SK-N-SH (cell line): ENCODE data around the gene CIB4. TPM values are rescaled to one million over a fixed set of nuclear protein-coding genes. Genes with fewer than 3 reads are reported as not detected.

Experiments
- CTCF ChIA-PET: fragments of 300-600, 350-600 bp; formaldehyde crosslinking; extraction: SDS; loops from one replicate; lab custom pipeline; 2021; lab: Yijun Ruan, JAX
- POLR2A ChIA-PET: fragments of 350-600 bp; sonication (Branson Sonifier 250); formaldehyde crosslinking; extraction: SDS; loops from one replicate; lab custom pipeline; 2020; ENCODE audit warnings: antibody characterized with exemption, inconsistent platforms; lab: Yijun Ruan, JAX
- DNase-seq: peaks from one replicate; pipeline ENCODE4 v3.0.0; 2012
- H2AFZ ChIP-seq: fragments of 200-600 bp; sonication (generic); 2 replicates; pipeline ENCODE4 v1.8.1; 2016; ENCODE audit warnings: antibody characterized with exemption, mild to moderate bottlenecking, low read depth
- H3F3A ChIP-seq: fragments of 200-600 bp; sonication (generic); replicated peaks from 2 replicates; pipeline ENCODE3; 2016; ENCODE audit warnings: antibody characterized with exemption, mild to moderate bottlenecking; ENCODE audit not compliant: insufficient read depth
- H3K27ac ChIP-seq, 2 experiments: fragments of 200-500 bp in 1 of 2; fragments of 200-600 bp in 1 of 2; sonication (Bioruptor generic) in 1 of 2; sonication (generic), shearing (Covaris generic) in 1 of 2; 2 replicates each; pipeline versions ENCODE4 v1.5.1 to v1.6.1; 2014 to 2016; ENCODE audit warnings: low read depth in 2 of 2, inconsistent platforms in 1 of 2, low read length in 1 of 2, mild to moderate bottlenecking in 1 of 2, mixed read lengths in 1 of 2
- H3K27me3 ChIP-seq: fragments of 200-600 bp; sonication (generic), shearing (Covaris generic); 2 replicates; pipeline ENCODE4 v1.6.1; 2016; ENCODE audit warnings: mixed run types; ENCODE audit not compliant: insufficient read depth
- H3K36me3 ChIP-seq, 2 experiments: fragments of 200-500 bp in 1 of 2; fragments of 200-600 bp in 1 of 2; sonication (Bioruptor generic) in 1 of 2; sonication (generic) in 1 of 2; replicated peaks in 1 of 2; 2 replicates each; pipeline versions ENCODE3 to v1.5.1; 2014 to 2016; ENCODE audit warnings: low read length in 1 of 2, mild to moderate bottlenecking in 1 of 2; ENCODE audit not compliant: insufficient read depth in 2 of 2, control insufficient read depth in 1 of 2
- H3K4me1 ChIP-seq, 2 experiments: fragments of 200-500 bp in 1 of 2; fragments of 200-600 bp in 1 of 2; sonication (Bioruptor generic) in 1 of 2; sonication (generic), shearing (Covaris generic) in 1 of 2; 2 replicates each; pipeline versions ENCODE4 v1.5.1 to v1.6.1; 2014 to 2016; ENCODE audit warnings: low read depth in 1 of 2, low read length in 1 of 2, mixed run types in 1 of 2; ENCODE audit not compliant: insufficient read depth in 2 of 2, control insufficient read depth in 1 of 2
- H3K4me2 ChIP-seq: fragments of 200-600 bp; sonication (generic), shearing (Covaris generic); 2 replicates; pipeline ENCODE4 v1.6.1; 2017; ENCODE audit warnings: mixed run types
- H3K4me3 ChIP-seq, 2 experiments: fragments of 200-500 bp in 1 of 2; fragments of 200-600 bp in 1 of 2; sonication (Bioruptor generic) in 1 of 2; sonication (generic), shearing (Covaris generic) in 1 of 2; 2 replicates each; pipeline versions ENCODE4 v1.5.1 to v1.8.1; 2014 to 2016; ENCODE audit warnings: low read depth in 2 of 2, inconsistent platforms in 1 of 2, low read length in 1 of 2, mild to moderate bottlenecking in 1 of 2, mixed read lengths in 1 of 2, moderate library complexity in 1 of 2
- H3K79me2 ChIP-seq: fragments of 200-600 bp; sonication (generic); 2 replicates; pipeline ENCODE4 v1.8.1; 2017; ENCODE audit warnings: mild to moderate bottlenecking; ENCODE audit not compliant: insufficient read depth
- H3K9ac ChIP-seq: fragments of 200-600 bp; sonication (generic); 2 replicates; pipeline ENCODE4 v1.6.1; 2017; ENCODE audit warnings: mixed run types
- H3K9me2 ChIP-seq: fragments of 200-600 bp; sonication (generic); 2 replicates; pipeline ENCODE4 v1.6.1; 2017; ENCODE audit warnings: mixed run types
- H3K9me3 ChIP-seq: fragments of 200-600 bp; sonication (generic); 2 replicates; pipeline ENCODE4 v1.6.1; 2017; ENCODE audit warnings: mixed run types, mild to moderate bottlenecking, moderate library complexity
- H4K20me1 ChIP-seq: fragments of 200-600 bp; sonication (generic); 2 replicates; pipeline ENCODE4 v1.6.1; 2017; ENCODE audit warnings: mild to moderate bottlenecking, mixed run types; ENCODE audit not compliant: insufficient read depth
- CHD2 ChIP-seq: fragments of 150-350 bp; IDR thresholded peaks from 2 replicates; pipeline ENCODE4 v1.6.1; 2018; ENCODE audit warnings: low read length; ENCODE audit not compliant: partially characterized antibody
- EP300 ChIP-seq, 2 experiments: IDR thresholded peaks; 2 replicates each; pipeline versions ENCODE4 v1.4.0 to v1.6.1; 2012; ENCODE audit warnings: borderline replicate concordance in 1 of 2, low read depth in 1 of 2, low read length in 1 of 2
- EZH2phosphoT487 ChIP-seq: fragments of 200-600 bp; sonication (generic); IDR thresholded peaks from 2 replicates; pipeline ENCODE4 v1.6.1; 2017; ENCODE audit warnings: low read depth, mixed run types, mild to moderate bottlenecking, antibody characterized with exemption, moderate library complexity, borderline replicate concordance
- FOSL2 ChIP-seq: IDR thresholded peaks from 2 replicates; pipeline ENCODE4 v1.4.0; 2012; ENCODE audit warnings: low read depth, mild to moderate bottlenecking, moderate library complexity, borderline replicate concordance
- FOXM1 ChIP-seq: IDR thresholded peaks from 2 replicates; pipeline ENCODE4 v1.4.0; 2012; ENCODE audit warnings: low read depth, mild to moderate bottlenecking
- MXI1 ChIP-seq: IDR thresholded peaks from 2 replicates; pipeline ENCODE4 v1.6.1; 2012; ENCODE audit warnings: mild to moderate bottlenecking, low read depth, low read length, improper control_type of control experiment
- NRF1 ChIP-seq: IDR thresholded peaks from 2 replicates; pipeline ENCODE4 v1.6.1; 2012; ENCODE audit warnings: low read depth, mild to moderate bottlenecking, low read length
- POLR2AphosphoS5 ChIP-seq: IDR thresholded peaks from 2 replicates; pipeline ENCODE4 v1.6.1; 2012; ENCODE audit warnings: low read depth, low read length
- RAD21 ChIP-seq: IDR thresholded peaks from 2 replicates; pipeline ENCODE4 v1.6.1; 2012; ENCODE audit warnings: mild to moderate bottlenecking, low read length
- SMC3 ChIP-seq: IDR thresholded peaks from 2 replicates; pipeline ENCODE4 v1.6.1; 2012; ENCODE audit warnings: low read depth, low read length, improper control_type of control experiment
- WGBS: methylation state at CpG from one replicate; pipeline ENCODE4 v1.1.6; 2017; ENCODE audit warnings: low lambda C conversion rate; 5-methylcytosine and 5-hydroxymethylcytosine counted together
- polyA plus RNA-seq, 3 experiments: library from polyadenylated mRNA; depleted of rRNA; stranded (reverse); fragments of >200 nt; gene quantifications; 2 replicates each; pipeline ENCODE4 v1.2.3, GENCODE V29; 2012
- TF ChIP-seq, protein P1 (sequence below): fragments of 200-600 bp; sonication (generic); IDR thresholded peaks from 2 replicates; pipeline ENCODE4 v1.6.1; 2017; ENCODE audit warnings: antibody characterized with exemption, mild to moderate bottlenecking, moderate library complexity
- TF ChIP-seq, protein P2 (sequence below): IDR thresholded peaks from 2 replicates; pipeline ENCODE4; 2012
- TF ChIP-seq, protein P3 (sequence below): IDR thresholded peaks from 2 replicates; pipeline ENCODE4 v1.4.0; 2012; ENCODE audit warnings: low read depth

Gene CIB4
- polyA plus RNA-seq, 1 of the 3 experiments (the other 2 are of a cell fraction), result not detected

DNA sequence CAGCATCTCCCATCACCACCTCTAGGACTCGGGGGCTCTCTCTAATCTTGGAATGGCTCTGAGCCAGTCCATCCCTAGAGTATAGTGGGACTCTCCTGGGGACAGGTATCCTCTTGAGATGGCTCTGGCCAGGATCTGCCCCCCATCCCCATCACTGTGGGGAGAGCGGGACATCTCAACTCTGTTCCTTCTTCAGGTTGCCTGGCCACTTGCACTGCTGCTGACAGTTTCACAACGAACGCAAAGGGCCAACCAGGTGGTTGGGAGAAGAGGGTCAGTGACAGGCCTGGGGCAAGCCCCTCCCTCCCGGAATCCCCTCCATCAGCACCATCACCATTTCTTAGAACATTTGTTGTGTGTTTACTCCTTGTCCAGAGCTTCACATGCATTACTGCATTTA is 62.6 kb downstream of the CIB4 start (continued):
- TF ChIP-seq, protein P1, sequence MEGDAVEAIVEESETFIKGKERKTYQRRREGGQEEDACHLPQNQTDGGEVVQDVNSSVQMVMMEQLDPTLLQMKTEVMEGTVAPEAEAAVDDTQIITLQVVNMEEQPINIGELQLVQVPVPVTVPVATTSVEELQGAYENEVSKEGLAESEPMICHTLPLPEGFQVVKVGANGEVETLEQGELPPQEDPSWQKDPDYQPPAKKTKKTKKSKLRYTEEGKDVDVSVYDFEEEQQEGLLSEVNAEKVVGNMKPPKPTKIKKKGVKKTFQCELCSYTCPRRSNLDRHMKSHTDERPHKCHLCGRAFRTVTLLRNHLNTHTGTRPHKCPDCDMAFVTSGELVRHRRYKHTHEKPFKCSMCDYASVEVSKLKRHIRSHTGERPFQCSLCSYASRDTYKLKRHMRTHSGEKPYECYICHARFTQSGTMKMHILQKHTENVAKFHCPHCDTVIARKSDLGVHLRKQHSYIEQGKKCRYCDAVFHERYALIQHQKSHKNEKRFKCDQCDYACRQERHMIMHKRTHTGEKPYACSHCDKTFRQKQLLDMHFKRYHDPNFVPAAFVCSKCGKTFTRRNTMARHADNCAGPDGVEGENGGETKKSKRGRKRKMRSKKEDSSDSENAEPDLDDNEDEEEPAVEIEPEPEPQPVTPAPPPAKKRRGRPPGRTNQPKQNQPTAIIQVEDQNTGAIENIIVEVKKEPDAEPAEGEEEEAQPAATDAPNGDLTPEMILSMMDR, result no peak
- TF ChIP-seq, protein P2, sequence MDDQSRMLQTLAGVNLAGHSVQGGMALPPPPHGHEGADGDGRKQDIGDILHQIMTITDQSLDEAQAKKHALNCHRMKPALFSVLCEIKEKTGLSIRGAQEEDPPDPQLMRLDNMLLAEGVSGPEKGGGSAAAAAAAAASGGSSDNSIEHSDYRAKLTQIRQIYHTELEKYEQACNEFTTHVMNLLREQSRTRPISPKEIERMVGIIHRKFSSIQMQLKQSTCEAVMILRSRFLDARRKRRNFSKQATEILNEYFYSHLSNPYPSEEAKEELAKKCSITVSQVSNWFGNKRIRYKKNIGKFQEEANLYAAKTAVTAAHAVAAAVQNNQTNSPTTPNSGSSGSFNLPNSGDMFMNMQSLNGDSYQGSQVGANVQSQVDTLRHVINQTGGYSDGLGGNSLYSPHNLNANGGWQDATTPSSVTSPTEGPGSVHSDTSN, result no peak

DNA sequence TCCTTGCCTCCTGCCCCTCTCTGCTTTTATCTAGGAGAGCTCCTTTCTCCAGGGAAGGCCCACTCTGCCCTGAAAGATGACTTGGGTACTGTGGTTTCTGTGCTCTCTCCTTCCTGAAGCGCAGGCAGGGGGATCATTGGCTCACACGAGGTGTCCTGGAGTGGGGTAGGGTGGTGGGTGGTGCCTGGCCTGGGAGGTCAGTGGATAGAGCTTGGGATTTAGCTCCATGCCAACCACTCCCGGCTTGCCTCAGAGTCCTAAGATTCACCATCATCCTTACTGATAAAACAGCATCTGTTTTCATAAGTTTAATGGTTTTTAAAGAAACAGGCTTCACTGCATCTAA is 63.1 kb downstream of the CIB4 start:
- H3K4me3 ChIP-seq, result peak overlapping the region in 1 of 2 experiments; percentile 2; a peak in 1 of 4 replicates
- no peak overlapping the region for H3K27ac ChIP-seq
- H4K20me1 ChIP-seq, result no peaks in the 10 kb centered on the region
- H2AFZ ChIP-seq, result no peak overlapping the region
- no peaks in the 10 kb centered on the region for H3K79me2 ChIP-seq
- ChIA-PET CTCF (interaction anchor here (0.6 to 10.9 kb wide), 102 partner anchors 9 to 847 kb away, joined by 3 to 153 read pairs (median 5); partner anchors contain the start of genes ADGRF3, CIB4, OTOF and SELENOI), POLR2A (interaction anchor here (1.0 kb wide), 1 partner anchor 232 kb away, joined by 4 read pairs; the partner anchor contains the start of gene SELENOI)
- H3K9me3 ChIP-seq, result no peaks in the 10 kb centered on the region
- H3K4me2 ChIP-seq, result no peak overlapping the region
- no peak for DNase-seq
- H3K36me3 ChIP-seq, result no peaks in the 10 kb centered on the region
- peaks cover 67% of the 10 kb centered on the region for H3K27me3 ChIP-seq
- H3K9ac ChIP-seq, result no peak overlapping the region
- WGBS, result 59% methylated on average over 3 of the region's 3 CpGs
- H3F3A ChIP-seq, result no peaks in the 10 kb centered on the region
- H3K9me2 ChIP-seq, result no peaks in the 10 kb centered on the region
- TF ChIP-seq FOSL2 (no peak), FOXM1 (no peak), EZH2phosphoT487 (no peak)
- H3K4me1 ChIP-seq, result peaks cover 0 to 3% of the 10 kb centered on the region in 2 experiments; a peak in 1 of 4 replicates

DNA sequence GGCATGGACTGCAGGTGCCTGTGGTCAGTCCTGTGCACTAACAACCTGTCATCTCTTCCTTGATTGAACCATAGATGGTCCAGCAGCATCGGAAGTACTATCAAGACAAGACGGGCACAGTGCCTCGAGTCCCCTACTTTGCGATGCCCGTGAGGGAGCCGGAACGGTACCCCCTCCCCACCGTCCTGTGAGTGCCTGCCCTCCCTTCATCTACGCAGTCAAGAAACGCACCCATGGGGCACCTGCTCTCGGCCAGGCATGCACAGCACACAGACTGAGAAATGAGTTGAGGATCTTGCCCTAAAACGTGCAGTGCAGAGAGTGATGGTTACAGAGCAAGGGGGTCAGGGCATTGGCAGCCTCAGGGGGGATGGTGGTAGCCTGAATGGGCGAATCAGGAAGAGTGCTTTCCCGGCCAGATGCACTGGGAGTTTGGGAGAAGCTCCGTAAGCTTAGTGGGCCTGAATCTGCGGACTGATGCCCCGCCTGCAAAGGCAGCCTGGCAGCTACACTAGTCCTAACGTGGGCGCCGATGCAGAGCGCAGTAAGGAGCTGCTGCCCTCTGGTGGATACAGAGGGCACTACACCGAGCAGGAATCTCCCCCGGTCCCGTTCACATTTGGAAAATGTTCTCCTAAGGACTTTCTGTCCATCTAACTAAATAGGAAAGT is 63.6 kb downstream of the CIB4 start:
- H3K27ac ChIP-seq, result no peak overlapping the region
- no peaks in the 10 kb centered on the region for H3K9me2 ChIP-seq
- no peaks in the 10 kb centered on the region for H3F3A ChIP-seq
- no peak overlapping the region for H3K9ac ChIP-seq
- peaks cover 0 to 3% of the 10 kb centered on the region in 2 experiments; a peak in 1 of 4 replicates for H3K4me1 ChIP-seq
- CTCF ChIA-PET, result interaction anchor here (0.5 to 10.9 kb wide), 112 partner anchors 9 to 846 kb away, joined by 3 to 153 read pairs (median 4); partner anchors contain the start of genes ADGRF3, CIB4, OTOF and SELENOI
- TF ChIP-seq, protein P1, result peak; percentile 99
- TF ChIP-seq CHD2 (peak; percentile 49), SMC3 (peak; percentile 96), MXI1 (peak; percentile 38; the same call in 1 of the 2 replicates), POLR2AphosphoS5 (no peak), EP300 (IDR thresholded peaks at IDR 0.05; ENCODE audit: borderline replicate concordance in 1 of 2, low read depth in 1 of 2, low read length in 1 of 2) (no peak), RAD21 (peak; percentile 98), NRF1 (peak; percentile 27; the same call in 1 of the 2 replicates)
- TF ChIP-seq, protein P3, sequence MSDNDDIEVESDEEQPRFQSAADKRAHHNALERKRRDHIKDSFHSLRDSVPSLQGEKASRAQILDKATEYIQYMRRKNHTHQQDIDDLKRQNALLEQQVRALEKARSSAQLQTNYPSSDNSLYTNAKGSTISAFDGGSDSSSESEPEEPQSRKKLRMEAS, result no peak
- TF ChIP-seq, all 33 proteins: peak for 6
- Histone ChIP-seq H2AFZ (no peak overlapping the region), H3K4me2 (no peak overlapping the region), H4K20me1 (no peaks in the 10 kb centered on the region), H3K9me3 (no peaks in the 10 kb centered on the region), H3K4me3 (peak overlapping the region in 1 of 2 experiments; percentile 2; a peak in 1 of 4 replicates), H3K27me3 (peaks cover 67% of the 10 kb centered on the region), H3K36me3 (no peaks in the 10 kb centered on the region), H3K79me2 (no peaks in the 10 kb centered on the region)
- 38% methylated on average over 24 of the region's 24 CpGs for WGBS
- POLR2A ChIA-PET, result interaction anchor here (0.6 to 1.0 kb wide), 2 partner anchors 168 to 232 kb away, joined by 4 to 5 read pairs; partner anchors contain the start of gene SELENOI
- DNase-seq, result peak; percentile 94
